HL-60 (cell line): Measurements from ENCODE around the gene UBA6.

ENCODE experiments used
- DNase-seq, 2 experiments: peaks; one replicate each; pipeline ENCODE4 v3.0.0-alpha.2; 2010 to 2020; ENCODE audit warnings: low read depth in 1 of 2, low spot score in 1 of 2
- H3K27ac ChIP-seq: fragments of 250-450 bp; sonication (Bioruptor Pico); replicated peaks from 2 replicates; pipeline ENCODE4 v1.5.1; 2020; ENCODE audit warnings: mild to moderate bottlenecking, moderate library complexity
- H3K27me3 ChIP-seq: fragments of 250-450 bp; sonication (Bioruptor Pico); 2 replicates; pipeline ENCODE4 v1.5.1; 2021; ENCODE audit warnings: mild to moderate bottlenecking, moderate library complexity; ENCODE audit not compliant: insufficient read depth, poor library complexity, severe bottlenecking
- H3K4me3 ChIP-seq: replicated peaks from 2 replicates; pipeline ENCODE4 v1.5.1; 2011; ENCODE audit warnings: mild to moderate bottlenecking, control low read depth, low read length; ENCODE audit not compliant: insufficient read depth
- CTCF ChIP-seq: IDR thresholded peaks from one replicate; pipeline ENCODE4 v1.5.1; 2011; ENCODE audit warnings: low read length, control low read depth, inconsistent platforms; ENCODE audit not compliant: insufficient read depth
- GABPA ChIP-seq: IDR thresholded peaks from 2 replicates; pipeline ENCODE4 v1.6.1; 2012; ENCODE audit warnings: low read depth
- POLR2AphosphoS5 ChIP-seq: IDR thresholded peaks from 2 replicates; pipeline ENCODE4 v1.6.1; 2012; ENCODE audit warnings: low read depth
- SPI1 ChIP-seq: IDR thresholded peaks from 2 replicates; pipeline ENCODE4 v1.6.1; 2012; ENCODE audit warnings: low read depth, mild to moderate bottlenecking, borderline replicate concordance
- TF ChIP-seq, protein P1 (sequence below): IDR thresholded peaks from 2 replicates; pipeline ENCODE4 v1.6.1; 2012; ENCODE audit warnings: low read depth; ENCODE audit not compliant: insufficient replicate concordance

UBA6 gene

GRCh38 chr4:67634741-67635140 lies 66.2 kb downstream of the UBA6 start:
- TF ChIP-seq, protein P1, sequence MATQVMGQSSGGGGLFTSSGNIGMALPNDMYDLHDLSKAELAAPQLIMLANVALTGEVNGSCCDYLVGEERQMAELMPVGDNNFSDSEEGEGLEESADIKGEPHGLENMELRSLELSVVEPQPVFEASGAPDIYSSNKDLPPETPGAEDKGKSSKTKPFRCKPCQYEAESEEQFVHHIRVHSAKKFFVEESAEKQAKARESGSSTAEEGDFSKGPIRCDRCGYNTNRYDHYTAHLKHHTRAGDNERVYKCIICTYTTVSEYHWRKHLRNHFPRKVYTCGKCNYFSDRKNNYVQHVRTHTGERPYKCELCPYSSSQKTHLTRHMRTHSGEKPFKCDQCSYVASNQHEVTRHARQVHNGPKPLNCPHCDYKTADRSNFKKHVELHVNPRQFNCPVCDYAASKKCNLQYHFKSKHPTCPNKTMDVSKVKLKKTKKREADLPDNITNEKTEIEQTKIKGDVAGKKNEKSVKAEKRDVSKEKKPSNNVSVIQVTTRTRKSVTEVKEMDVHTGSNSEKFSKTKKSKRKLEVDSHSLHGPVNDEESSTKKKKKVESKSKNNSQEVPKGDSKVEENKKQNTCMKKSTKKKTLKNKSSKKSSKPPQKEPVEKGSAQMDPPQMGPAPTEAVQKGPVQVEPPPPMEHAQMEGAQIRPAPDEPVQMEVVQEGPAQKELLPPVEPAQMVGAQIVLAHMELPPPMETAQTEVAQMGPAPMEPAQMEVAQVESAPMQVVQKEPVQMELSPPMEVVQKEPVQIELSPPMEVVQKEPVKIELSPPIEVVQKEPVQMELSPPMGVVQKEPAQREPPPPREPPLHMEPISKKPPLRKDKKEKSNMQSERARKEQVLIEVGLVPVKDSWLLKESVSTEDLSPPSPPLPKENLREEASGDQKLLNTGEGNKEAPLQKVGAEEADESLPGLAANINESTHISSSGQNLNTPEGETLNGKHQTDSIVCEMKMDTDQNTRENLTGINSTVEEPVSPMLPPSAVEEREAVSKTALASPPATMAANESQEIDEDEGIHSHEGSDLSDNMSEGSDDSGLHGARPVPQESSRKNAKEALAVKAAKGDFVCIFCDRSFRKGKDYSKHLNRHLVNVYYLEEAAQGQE: no peak
- TF ChIP-seq POLR2AphosphoS5 (no peak), GABPA (no peak), CTCF (no peak), SPI1 (no peak)
- Histone ChIP-seq H3K27me3 (no peaks in the 10 kb centered on the region), H3K4me3 (no peak overlapping the region), H3K27ac (no peak overlapping the region)
- no peak for DNase-seq

DNA sequence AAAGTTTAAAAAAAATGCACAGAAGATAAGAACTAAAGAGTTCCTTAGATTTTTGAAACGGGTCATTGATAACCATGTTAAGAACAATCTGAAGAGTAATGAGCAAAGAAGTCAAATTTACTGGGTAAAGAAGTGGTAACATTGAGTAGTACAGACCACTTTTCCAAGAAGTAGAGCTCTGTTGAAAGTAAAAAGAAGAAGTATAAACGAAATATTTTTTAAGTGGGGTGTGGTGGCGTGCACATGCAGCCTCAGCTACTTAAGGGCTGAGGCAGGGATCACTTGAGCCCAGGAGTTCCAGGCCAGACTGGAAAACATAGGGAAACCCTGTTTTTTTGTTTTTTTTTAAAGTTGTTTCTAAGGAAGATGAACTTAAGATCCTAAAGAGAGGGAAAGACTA lies 68.5 kb downstream of the UBA6 start:
- Histone ChIP-seq H3K27me3 (no peaks in the 10 kb centered on the region), H3K4me3 (no peak overlapping the region), H3K27ac (no peak overlapping the region)
- peak in 1 of 2 experiments; percentile 10 for DNase-seq
- TF ChIP-seq SPI1: no peak
- TF ChIP-seq CTCF: no peak
- TF ChIP-seq GABPA: no peak
- TF ChIP-seq, protein P1: no peak
- TF ChIP-seq POLR2AphosphoS5: no peak

GRCh38 chr4:67624939-67625338 lies 76.0 kb downstream of the UBA6 start:
- TF ChIP-seq CTCF: no peak
- TF ChIP-seq GABPA: no peak
- TF ChIP-seq POLR2AphosphoS5: no peak
- TF ChIP-seq, protein P1: no peak
- TF ChIP-seq SPI1: no peak
- Histone ChIP-seq H3K27me3 (no peaks in the 10 kb centered on the region), H3K27ac (no peak overlapping the region), H3K4me3 (no peak overlapping the region)
- no peak for DNase-seq
